Activated effector memory CD4-positive, alpha-beta T cell treated with anti-CD3 and anti-CD28 coated beads, Interleukin-2, amount 50 U/mL, for 16 hours (primary cell): Measurements from ENCODE around the gene PCDHGA1.

Source experiments
- DNase-seq: peaks from one replicate; pipeline ENCODE4 v3.0.0-alpha.2; 2020

PCDHGA1 gene

GRCh38 chr5:141465351-141465750 lies 135.0 kb downstream of the PCDHGA1 start:
- DNase-seq = no peak

DNA sequence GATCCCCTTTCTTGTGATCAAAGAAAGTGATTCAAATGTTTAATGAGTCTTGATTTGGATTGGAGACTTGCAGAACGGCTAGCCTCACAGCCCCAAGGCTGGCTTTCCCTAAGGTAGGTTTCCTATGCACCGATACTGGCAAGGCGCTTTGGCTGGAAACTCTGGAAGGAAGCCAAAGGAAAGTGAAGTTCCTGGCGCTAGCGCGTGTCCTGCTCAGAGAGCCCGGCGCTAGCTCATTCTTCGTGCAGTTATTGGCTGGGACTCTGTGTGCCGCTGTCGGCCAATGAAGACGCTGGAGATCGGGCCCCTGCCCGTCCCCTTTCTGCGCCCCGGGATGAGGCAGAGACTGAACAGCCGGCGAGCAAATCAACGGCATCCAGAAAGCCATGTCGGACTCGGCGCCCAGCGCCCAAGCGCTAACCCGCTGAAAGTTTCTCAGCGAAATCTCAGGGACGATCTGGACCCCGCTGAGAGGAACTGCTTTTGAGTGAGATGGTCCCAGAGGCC lies 145.4 kb downstream of the PCDHGA1 start, which contains the start of gene PCDHGC3:
Gene PCDHGC3 (plus strand): TSS at position 342 of the 507 bp plus-strand sequence. CDS start 151 bp downstream, at position 493.
- peak; percentile 73 for DNase-seq

GRCh38 chr5:141476132-141476911 lies 146.0 kb downstream of the PCDHGA1 start:
- no peak for DNase-seq

GRCh38 chr5:141477044-141477575 lies 146.8 kb downstream of the PCDHGA1 start:
- DNase-seq = no peak

DNA sequence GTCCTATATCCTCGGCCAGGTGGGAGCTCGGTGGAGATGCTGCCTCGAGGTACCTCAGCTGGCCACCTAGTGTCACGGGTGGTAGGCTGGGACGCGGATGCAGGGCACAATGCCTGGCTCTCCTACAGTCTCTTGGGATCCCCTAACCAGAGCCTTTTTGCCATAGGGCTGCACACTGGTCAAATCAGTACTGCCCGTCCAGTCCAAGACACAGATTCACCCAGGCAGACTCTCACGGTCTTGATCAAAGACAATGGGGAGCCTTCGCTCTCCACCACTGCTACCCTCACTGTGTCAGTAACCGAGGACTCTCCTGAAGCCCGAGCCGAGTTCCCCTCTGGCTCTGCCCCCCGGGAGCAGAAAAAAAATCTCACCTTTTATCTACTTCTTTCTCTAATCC lies 147.5 kb downstream of the PCDHGA1 start:
- no peak for DNase-seq

- no peak for DNase-seq
Observed at GRCh38 chr5:141478321-141478945, 148.1 kb downstream of the PCDHGA1 start.

- no peak for DNase-seq
Observed at GRCh38 chr5:141479776-141480175, 149.5 kb downstream of the PCDHGA1 start.

DNA sequence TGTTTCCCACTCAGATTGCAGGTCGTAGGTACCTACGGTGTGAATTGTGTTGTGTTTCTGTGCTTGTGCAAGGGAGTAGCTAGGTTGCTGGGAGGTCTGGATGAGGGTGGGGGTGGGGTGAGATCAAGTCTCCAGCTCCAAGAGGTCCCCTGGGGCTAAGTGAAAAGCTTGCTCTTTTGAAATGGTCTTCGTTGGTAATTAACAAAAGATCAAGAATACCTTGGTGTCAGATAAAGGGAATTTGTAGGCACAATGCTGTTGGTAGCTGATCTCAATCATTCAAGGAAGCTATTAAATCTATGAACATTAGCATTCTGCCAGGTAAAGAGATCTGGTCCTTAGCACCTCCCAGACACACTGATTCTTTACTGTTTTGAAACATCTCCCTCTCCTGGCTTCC lies 153.6 kb downstream of the PCDHGA1 start:
- no peak for DNase-seq

GRCh38 chr5:141484310-141484640 lies 154.0 kb downstream of the PCDHGA1 start:
- DNase-seq = no peak

GRCh38 chr5:141484641-141485311 lies 154.5 kb downstream of the PCDHGA1 start, which contains the start of gene PCDHGC4:
Gene PCDHGC4, plus strand, starts transcription at chr5:141485030. Its CDS starts 144 bp downstream, at chr5:141485174.
- DNase-seq = no peak

GRCh38 chr5:141485321-141486055 lies 155.2 kb downstream of the PCDHGA1 start:
- no peak for DNase-seq

DNA sequence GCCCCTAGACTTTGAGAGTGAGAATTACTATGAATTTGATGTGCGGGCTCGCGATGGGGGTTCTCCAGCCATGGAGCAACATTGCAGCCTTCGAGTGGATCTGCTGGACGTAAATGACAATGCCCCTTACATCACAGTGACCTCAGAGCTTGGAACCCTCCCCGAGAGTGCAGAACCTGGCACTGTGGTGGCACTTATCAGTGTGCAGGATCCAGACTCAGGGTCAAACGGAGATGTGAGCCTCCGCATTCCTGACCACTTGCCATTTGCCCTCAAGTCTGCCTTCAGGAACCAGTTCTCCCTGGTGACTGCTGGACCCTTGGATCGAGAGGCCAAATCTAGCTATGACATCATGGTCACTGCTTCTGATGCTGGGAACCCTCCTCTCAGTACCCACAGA lies 155.8 kb downstream of the PCDHGA1 start:
- no peak for DNase-seq

DNA sequence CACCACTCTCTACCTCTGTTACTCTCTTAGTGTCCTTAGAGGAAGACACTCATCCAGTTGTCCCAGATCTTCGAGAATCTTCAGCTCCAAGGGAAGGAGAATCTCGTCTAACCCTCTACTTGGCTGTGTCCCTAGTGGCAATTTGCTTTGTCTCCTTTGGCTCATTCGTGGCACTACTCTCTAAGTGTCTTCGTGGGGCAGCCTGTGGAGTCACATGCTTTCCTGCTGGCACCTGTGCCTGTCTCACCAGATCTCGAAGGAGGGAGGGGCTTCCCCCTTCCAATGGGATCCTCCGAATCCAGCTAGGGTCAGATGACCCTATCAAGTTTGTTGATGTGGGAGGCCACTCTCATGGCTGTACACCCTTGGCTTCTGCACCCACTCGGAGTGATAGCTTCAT lies 156.8 kb downstream of the PCDHGA1 start:
- DNase-seq = no peak

DNA sequence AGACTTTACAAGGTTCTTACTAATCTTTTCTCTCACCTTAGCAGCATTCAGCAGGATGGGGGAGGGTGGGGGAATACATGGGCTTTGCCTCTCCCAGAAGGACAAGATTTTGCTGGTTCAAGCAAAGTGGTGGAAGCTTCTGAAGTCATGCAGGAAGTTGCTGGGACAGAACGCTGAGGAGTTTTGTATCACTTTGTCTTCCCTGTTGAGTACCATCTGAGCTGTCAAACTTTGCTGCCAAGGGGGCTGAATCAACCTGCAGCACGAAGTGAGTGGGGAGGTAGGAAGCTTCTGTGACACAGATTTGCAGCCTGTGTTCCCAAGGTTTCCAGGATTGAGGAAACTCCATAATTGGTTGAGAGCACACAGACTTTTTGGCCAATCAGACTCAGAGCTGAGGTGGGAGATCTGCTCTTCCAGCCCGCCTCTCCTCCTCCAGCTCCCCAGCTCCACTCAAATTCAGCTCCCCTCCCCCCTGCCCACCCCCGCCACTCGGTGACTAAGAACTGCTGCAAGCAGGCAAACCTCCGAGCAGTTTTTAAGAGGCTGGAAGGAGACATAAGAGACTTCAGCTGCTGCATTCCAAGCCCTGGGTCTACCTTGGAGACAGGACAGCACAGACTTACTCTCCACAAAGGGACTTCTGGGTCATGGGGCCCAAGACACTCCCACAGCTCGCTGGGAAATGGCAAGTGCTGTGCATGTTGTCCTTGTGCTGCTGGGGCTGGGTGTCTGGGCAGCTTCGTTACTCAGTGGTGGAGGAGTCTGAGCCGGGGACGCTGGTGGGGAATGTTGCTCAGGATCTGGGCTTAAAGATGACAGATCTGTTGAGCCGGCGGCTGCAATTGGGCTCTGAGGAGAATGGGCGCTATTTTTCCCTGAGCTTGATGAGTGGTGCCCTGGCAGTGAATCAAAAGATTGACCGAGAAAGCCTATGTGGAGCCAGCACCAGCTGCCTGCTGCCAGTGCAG lies 158.6 kb downstream of the PCDHGA1 start, which contains the start of gene PCDHGC5:
Gene PCDHGC5 (plus strand): TSS at position 491 of the 971 bp plus-strand sequence. CDS start 160 bp downstream, at position 651.
- no peak for DNase-seq

DNA sequence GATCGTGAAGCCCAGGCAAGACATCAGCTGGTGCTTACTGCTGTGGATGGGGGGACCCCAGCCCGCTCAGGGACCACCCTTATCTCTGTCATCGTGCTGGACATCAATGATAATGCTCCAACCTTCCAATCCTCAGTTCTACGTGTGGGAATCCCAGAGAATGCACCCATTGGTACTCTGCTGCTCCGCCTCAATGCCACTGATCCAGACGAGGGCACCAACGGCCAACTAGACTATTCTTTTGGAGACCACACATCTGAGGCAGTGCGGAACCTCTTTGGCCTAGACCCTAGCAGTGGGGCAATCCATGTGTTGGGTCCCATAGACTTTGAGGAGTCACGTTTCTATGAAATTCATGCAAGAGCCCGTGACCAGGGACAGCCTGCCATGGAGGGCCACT lies 159.5 kb downstream of the PCDHGA1 start:
- DNase-seq = no peak

GRCh38 chr5:141490271-141490670 lies 160.0 kb downstream of the PCDHGA1 start:
- DNase-seq = no peak

- DNase-seq = no peak
Observed at GRCh38 chr5:141490771-141491170, 160.5 kb downstream of the PCDHGA1 start.

- DNase-seq = no peak
Observed at GRCh38 chr5:141491323-141492167, 161.2 kb downstream of the PCDHGA1 start.

GRCh38 chr5:141492168-141492885 lies 162.0 kb downstream of the PCDHGA1 start:
- peak; percentile 71 for DNase-seq
